T-helper 9 cell (primary cell): ENCODE measurements around the gene ACAD8.

ENCODE experiments used
- DNase-seq: peaks from one replicate; pipeline ENCODE4 v3.0.0-alpha.2; 2020

Gene ACAD8

GRCh38 chr11:134292661-134293060, 39.3 kb downstream of the ACAD8 start:
- DNase-seq: no peak

GRCh38 chr11:134293119-134294113, 40.0 kb downstream of the ACAD8 start:
- no peak for DNase-seq

- no peak for DNase-seq
Observed at GRCh38 chr11:134294664-134295063, 41.3 kb downstream of the ACAD8 start.

- no peak for DNase-seq
Observed at GRCh38 chr11:134312223-134312622, 58.9 kb downstream of the ACAD8 start.

- DNase-seq: no peak
Observed at GRCh38 chr11:134312807-134313206, 59.4 kb downstream of the ACAD8 start.

GRCh38 chr11:134313379-134313778, 60.0 kb downstream of the ACAD8 start:
- DNase-seq: no peak

GRCh38 chr11:134313821-134314607, 60.6 kb downstream of the ACAD8 start:
- no peak for DNase-seq
